K562 (cell line): ENCODE measurements around the gene MRPL27. TPM values are rescaled to one million over a fixed set of nuclear protein-coding genes. Genes with fewer than 3 reads are reported as not detected.

ENCODE experiments used
- CHD2 ChIP-seq: IDR thresholded peaks from 2 replicates; pipeline ENCODE4 v1.6.1; 2011; ENCODE audit warnings: low read depth, low read length
- CTCFL ChIP-seq: IDR thresholded peaks from 2 replicates; pipeline ENCODE4 v1.6.1; 2011; ENCODE audit warnings: borderline replicate concordance, low read depth, mild to moderate bottlenecking, moderate library complexity, low read length; ENCODE audit not compliant: insufficient read depth, poor library complexity, severe bottlenecking
- FOXA3 ChIP-seq, 2 experiments: fragments of 450-650 bp in 1 of 2; sonication (generic) in 1 of 2; formaldehyde crosslinking; IDR thresholded peaks in 1 of 2; conservative IDR thresholded peaks in 1 of 2; 2 replicates each; pipeline versions ENCODE4 v1.4.0 to v1.8.0; 2020 to 2022; ENCODE audit warnings: mild to moderate bottlenecking in 2 of 2, missing genetic modification reagents in 1 of 2
- FOXM1 ChIP-seq, 2 experiments: fragments of 450-650 bp in 1 of 2; sonication (generic) in 1 of 2; formaldehyde crosslinking in 1 of 2; IDR thresholded peaks; 2 replicates each; pipeline versions ENCODE4 v1.6.1 to v1.9.0; 2017 to 2022; ENCODE audit warnings: low read depth in 2 of 2, mild to moderate bottlenecking in 2 of 2, missing genetic modification reagents in 1 of 2, moderate library complexity in 1 of 2
- HDAC2 ChIP-seq: fragments of 450-650 bp; IDR thresholded peaks from 2 replicates; pipeline ENCODE4 v1.6.1; 2016; ENCODE audit warnings: mild to moderate bottlenecking
- MAFK ChIP-seq: IDR thresholded peaks from 2 replicates; pipeline ENCODE4 v1.6.1; 2011; ENCODE audit warnings: low read length, improper control_type of control experiment
- NFATC3 ChIP-seq: fragments of 450-650 bp; IDR thresholded peaks from 2 replicates; pipeline ENCODE4 v1.6.1; 2017; ENCODE audit warnings: mild to moderate bottlenecking
- RBM14 ChIP-seq: fragments of 200-400 bp; formaldehyde crosslinking; IDR thresholded peaks from 2 replicates; pipeline ENCODE4 v1.6.1; 2018; ENCODE audit warnings: low read depth, mild to moderate bottlenecking, low read length, moderate library complexity, borderline replicate concordance; ENCODE audit not compliant: insufficient read depth
- RFX7 ChIP-seq: fragments of 250-450 bp; sonication (Bioruptor Pico); IDR thresholded peaks from 2 replicates; pipeline ENCODE4 v1.5.1; 2021; ENCODE audit warnings: mild to moderate bottlenecking
- SMARCC2 ChIP-seq: fragments of 450-650 bp; IDR thresholded peaks from 2 replicates; pipeline ENCODE4 v1.6.1; 2017; ENCODE audit warnings: antibody characterized with exemption, moderate library complexity, mild to moderate bottlenecking, low read depth
- TAF1 ChIP-seq: IDR thresholded peaks from 2 replicates; pipeline ENCODE4 v1.6.1; 2011; ENCODE audit warnings: mild to moderate bottlenecking, low read length, moderate library complexity; ENCODE audit not compliant: insufficient read depth, control insufficient read depth, severe bottlenecking; ENCODE audit errors: extremely low read depth
- ZKSCAN3 ChIP-seq: fragments of 250-450 bp; sonication (Bioruptor Pico); IDR thresholded peaks from 2 replicates; pipeline ENCODE4 v1.4.0; 2020
- ZNF23 ChIP-seq: fragments of 250-450 bp; sonication (Bioruptor Pico); IDR thresholded peaks from 2 replicates; pipeline ENCODE4 v1.4.0; 2020; ENCODE audit warnings: mild to moderate bottlenecking
- ZNF639 ChIP-seq, 2 experiments: fragments of 200-800 bp in 1 of 2; sonication (Bioruptor generic) in 1 of 2; sonication (generic) in 1 of 2; formaldehyde crosslinking in 1 of 2; IDR thresholded peaks in 1 of 2; conservative IDR thresholded peaks in 1 of 2; 2 replicates each; pipeline versions ENCODE4 v1.5.0 to v1.6.1; 2016 to 2020; ENCODE audit warnings: missing compliant biosample characterization in 1 of 2, missing genetic modification characterization in 1 of 2, missing genetic modification reagents in 1 of 2
- ZNF76 ChIP-seq: fragments of 250-450 bp; sonication (Bioruptor Pico); IDR thresholded peaks from 2 replicates; pipeline ENCODE4 v1.4.0; 2020; ENCODE audit warnings: mild to moderate bottlenecking, moderate library complexity, borderline replicate concordance
- ZNF764 ChIP-seq: fragments of 250-450 bp; sonication (Bioruptor Pico); IDR thresholded peaks from 2 replicates; pipeline ENCODE4 v1.4.0; 2020; ENCODE audit warnings: low read depth, mild to moderate bottlenecking, moderate library complexity
- polyA plus RNA-seq, 8 experiments: library from polyadenylated mRNA; depleted of rRNA in 4 of 8; stranded (reverse) in 5 of 8; unstranded in 3 of 8; fragments of >200 nt; fragmentation: Nextera tagmentation in 2 of 8; fragmentation: Illumina TruSeq in 1 of 8; extraction: Ambion mirVana in 2 of 8; extraction: Trizol in 1 of 8; gene quantifications; 2 replicates each; pipeline versions ENCODE4 v1.2.1 to v1.2.3, GENCODE V29; 2011 to 2014; ENCODE audit warnings: inconsistent platforms in 1 of 8, missing spikeins in 1 of 8
- total RNA-seq, 7 experiments: library from RNA; depleted of rRNA in 6 of 7; stranded (reverse); fragments of >200 nt in 6 of 7; fragmentation: Illumina TruSeq in 2 of 7; extraction: Trizol in 2 of 7; gene quantifications; 2 replicates each; pipeline versions ENCODE4 v1.2.1 to v1.2.3, GENCODE V29; 2011 to 2021; ENCODE audit warnings: low replicate concordance in 1 of 7
- TF ChIP-seq, protein P1 (sequence below): IDR thresholded peaks from 2 replicates; pipeline ENCODE4 v1.6.1; 2014; ENCODE audit warnings: antibody characterized with exemption
- TF ChIP-seq, protein P2 (sequence below): fragments of 250-450 bp; sonication (Bioruptor Pico); IDR thresholded peaks from 2 replicates; pipeline ENCODE4 v1.5.0; 2021; ENCODE audit warnings: mild to moderate bottlenecking, borderline replicate concordance

MRPL27 gene
- total and polyA plus RNA-seq, 9 of the 15 experiments (the other 6 are each of a cell fraction or from before 2014, with no cell fraction given), result 96.3 to 401 (median 142) TPM

DNA sequence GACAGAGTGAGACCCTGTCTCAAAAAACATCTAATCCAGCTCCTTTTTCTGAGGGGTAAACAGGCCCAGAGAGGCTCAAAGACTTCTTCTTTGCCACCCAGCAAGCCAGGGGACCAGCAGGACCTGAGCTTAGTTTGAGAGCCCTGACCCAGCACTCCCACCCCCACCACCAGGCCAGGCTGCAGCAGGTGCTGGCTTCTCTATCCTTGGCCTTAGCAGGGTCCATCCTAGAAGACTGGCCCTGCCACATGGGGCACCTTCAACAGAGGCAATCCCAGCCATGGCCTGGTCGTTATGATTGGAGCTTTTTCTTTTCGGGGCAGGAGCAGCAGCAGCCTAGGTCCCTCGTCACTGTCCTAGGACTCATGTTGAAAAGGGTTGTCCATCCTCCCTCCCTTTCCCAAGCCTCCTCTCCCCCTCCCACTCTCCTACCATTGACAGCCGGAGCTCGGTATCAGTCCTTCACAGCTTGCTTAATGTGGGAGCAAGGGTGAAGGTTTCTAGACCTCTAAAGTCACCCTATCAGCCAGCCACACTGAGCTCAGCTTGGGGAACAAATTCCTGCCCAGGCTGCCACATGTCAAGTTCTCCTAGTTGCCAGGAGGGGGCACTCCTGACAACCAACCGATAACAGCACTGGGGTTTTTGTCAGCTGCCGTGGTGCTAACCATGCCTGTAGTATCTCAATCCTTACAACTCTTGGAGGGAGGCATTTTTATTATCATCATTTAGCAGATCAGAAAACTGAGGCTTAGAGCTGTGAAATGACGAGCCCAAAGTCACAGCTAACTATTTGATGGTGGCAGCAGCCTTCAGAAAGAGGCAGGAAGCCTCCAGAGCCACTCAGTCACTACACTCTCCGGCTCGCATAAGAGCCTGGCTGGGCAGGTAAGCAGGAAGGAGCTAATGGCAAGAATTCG is 11.2 kb downstream of the MRPL27 start (continued):
- TF ChIP-seq SMARCC2 (0 out of 2 replicates have a peak, but pooled peaks have one; percentile 47), NFATC3 (no peak; the same call in 1 of the 2 replicates), TAF1 (no peak), ZNF764 (CRISPR knock-in tag) (no peak), RFX7 (CRISPR knock-in tag) (no peak), CHD2 (no peak), CTCFL (no peak), ZNF76 (CRISPR knock-in tag) (no peak), ZKSCAN3 (CRISPR knock-in tag) (no peak), HDAC2 (peak; percentile 89; the same call in 1 of the 2 replicates), ZNF639 (CRISPR knock-in tag; conservative IDR thresholded peaks at IDR 0.05 in 1 of 2, IDR thresholded peaks at IDR 0.05 in 1 of 2) (no peak), RBM14 (no peak), FOXM1 (IDR thresholded peaks at IDR 0.05; ENCODE audit: low read depth) (peak; percentile 77), FOXM1 (CRISPR knock-in tag; IDR thresholded peaks at IDR 0.05; ENCODE audit: low read depth) (no peak), ZNF23 (no peak), MAFK (no peak), FOXA3 (CRISPR knock-in tag; conservative IDR thresholded peaks at IDR 0.05 in 1 of 2, IDR thresholded peaks at IDR 0.05 in 1 of 2) (0 out of 4 replicates have a peak, but pooled peaks of 1 of the 2 experiments have one; percentile 3)
- TF ChIP-seq, protein P1, sequence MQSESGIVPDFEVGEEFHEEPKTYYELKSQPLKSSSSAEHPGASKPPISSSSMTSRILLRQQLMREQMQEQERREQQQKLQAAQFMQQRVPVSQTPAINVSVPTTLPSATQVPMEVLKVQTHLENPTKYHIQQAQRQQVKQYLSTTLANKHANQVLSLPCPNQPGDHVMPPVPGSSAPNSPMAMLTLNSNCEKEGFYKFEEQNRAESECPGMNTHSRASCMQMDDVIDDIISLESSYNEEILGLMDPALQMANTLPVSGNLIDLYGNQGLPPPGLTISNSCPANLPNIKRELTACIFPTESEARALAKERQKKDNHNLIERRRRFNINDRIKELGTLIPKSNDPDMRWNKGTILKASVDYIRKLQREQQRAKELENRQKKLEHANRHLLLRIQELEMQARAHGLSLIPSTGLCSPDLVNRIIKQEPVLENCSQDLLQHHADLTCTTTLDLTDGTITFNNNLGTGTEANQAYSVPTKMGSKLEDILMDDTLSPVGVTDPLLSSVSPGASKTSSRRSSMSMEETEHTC, result 0 out of 2 replicates have a peak, but pooled peaks have one; percentile 12
- TF ChIP-seq, protein P2, sequence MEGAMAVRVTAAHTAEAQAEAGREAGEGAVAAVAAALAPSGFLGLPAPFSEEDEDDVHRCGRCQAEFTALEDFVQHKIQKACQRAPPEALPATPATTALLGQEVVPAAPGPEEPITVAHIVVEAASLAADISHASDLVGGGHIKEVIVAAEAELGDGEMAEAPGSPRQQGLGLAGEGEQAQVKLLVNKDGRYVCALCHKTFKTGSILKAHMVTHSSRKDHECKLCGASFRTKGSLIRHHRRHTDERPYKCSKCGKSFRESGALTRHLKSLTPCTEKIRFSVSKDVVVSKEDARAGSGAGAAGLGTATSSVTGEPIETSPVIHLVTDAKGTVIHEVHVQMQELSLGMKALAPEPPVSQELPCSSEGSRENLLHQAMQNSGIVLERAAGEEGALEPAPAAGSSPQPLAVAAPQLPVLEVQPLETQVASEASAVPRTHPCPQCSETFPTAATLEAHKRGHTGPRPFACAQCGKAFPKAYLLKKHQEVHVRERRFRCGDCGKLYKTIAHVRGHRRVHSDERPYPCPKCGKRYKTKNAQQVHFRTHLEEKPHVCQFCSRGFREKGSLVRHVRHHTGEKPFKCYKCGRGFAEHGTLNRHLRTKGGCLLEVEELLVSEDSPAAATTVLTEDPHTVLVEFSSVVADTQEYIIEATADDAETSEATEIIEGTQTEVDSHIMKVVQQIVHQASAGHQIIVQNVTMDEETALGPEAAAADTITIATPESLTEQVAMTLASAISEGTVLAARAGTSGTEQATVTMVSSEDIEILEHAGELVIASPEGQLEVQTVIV (CRISPR knock-in tag), result no peak
